ENCODE results near the gene IL1RN.

Gene IL1RN

DNA sequence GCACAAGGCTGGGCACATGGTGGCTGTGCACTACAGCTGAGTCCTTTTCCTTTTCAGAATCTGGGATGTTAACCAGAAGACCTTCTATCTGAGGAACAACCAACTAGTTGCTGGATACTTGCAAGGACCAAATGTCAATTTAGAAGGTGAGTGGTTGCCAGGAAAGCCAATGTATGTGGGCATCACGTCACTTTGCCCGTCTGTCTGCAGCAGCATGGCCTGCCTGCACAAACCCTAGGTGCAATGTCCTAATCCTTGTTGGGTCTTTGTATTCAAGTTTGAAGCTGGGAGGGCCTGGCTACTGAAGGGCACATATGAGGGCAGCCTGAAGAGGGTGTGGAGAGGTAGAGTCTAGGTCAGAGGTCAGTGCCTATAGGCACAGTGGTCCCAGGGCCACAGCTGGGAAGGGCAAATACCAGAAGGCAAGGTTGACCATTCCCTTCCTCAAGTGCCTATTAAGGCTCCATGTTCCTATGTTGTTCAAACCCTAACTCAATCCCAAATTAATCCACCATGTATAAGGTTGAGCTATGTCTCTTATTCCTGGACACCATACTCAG is 2.2 kb downstream of the IL1RN start:
- peak in 1 of 3 donors; percentile 42 for DNase-seq

GRCh38 chr2:113131352-113132185 is 4.2 kb downstream of the IL1RN start:
- DNase-seq, result peak in 2 of 3 donors; percentile 37 to 49

DNA sequence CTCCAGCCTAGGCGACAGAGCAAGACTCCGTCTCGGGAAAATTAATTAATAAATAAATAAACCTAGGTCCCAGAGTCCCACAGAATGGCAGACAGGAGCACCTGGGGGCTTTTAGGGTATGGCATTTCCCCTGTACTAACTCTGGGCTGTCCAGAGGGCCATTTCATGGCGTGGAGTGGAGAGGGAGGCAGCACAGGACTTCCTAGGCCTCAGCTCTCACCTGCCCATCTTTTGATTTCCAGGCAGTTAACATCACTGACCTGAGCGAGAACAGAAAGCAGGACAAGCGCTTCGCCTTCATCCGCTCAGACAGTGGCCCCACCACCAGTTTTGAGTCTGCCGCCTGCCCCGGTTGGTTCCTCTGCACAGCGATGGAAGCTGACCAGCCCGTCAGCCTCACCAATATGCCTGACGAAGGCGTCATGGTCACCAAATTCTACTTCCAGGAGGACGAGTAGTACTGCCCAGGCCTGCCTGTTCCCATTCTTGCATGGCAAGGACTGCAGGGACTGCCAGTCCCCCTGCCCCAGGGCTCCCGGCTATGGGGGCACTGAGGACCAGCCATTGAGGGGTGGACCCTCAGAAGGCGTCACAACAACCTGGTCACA is 5.1 kb downstream of the IL1RN start:
- DNase-seq, result peak; percentile 44 to 53 (median 48)

GRCh38 chr2:113133704-113134598 is 6.6 kb downstream of the IL1RN start:
- peak; percentile 34 to 43 (median 42) for DNase-seq

GRCh38 chr2:113134717-113135116 is 7.3 kb downstream of the IL1RN start:
- peak; percentile 67 to 76 (median 72) for DNase-seq

DNA sequence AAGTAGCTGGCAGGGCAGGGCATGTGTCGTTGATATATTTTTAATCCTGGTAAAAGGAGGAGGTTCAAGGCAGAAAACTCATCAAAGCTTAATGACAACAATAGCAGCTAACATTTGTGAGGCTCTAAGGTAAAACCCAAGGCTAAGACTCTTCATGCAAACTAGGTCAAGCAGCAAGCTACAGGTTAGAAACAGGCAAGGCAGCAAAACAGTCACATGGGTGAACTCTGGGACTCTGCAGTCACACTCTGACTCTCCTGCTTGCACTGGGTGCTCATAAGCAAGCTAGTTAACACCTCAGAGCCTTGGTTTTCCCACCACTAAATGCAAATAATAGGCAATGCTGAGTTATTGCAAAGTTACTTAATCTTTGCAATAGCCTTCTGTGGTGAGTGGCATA is 7.9 kb downstream of the IL1RN start:
- DNase-seq, result peak in 2 of 3 donors; percentile 39 to 46

GRCh38 chr2:113136828-113137775 is 9.7 kb downstream of the IL1RN start:
- DNase-seq, result peak; percentile 68 to 77 (median 74)

- DNase-seq, result no peak
Measured at GRCh38 chr2:113137827-113138226, 10.4 kb downstream of the IL1RN start.

GRCh38 chr2:113138428-113139322 is 11.3 kb downstream of the IL1RN start:
- DNase-seq, result peak; percentile 78 to 87 (median 82)

DNA sequence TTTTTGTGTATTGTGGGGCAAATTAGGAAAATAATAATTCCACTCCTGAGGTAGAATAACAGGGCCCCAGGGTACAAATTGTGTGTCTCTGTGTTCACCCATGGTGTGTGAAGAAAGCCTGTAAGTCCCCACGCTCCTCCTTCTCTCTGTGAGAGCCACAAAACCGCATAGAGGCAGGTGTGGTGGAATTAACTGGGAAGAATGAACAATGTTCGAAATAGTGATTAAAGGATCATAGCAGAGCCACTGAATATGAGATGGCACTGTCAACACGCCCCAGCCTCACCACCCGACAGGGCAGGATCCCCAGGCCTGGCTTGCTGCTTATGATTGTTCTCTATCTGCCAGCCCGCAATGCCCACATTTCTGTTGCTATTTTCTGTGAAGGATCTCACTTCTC is 14.1 kb downstream of the IL1RN start:
- no peak for DNase-seq

DNA sequence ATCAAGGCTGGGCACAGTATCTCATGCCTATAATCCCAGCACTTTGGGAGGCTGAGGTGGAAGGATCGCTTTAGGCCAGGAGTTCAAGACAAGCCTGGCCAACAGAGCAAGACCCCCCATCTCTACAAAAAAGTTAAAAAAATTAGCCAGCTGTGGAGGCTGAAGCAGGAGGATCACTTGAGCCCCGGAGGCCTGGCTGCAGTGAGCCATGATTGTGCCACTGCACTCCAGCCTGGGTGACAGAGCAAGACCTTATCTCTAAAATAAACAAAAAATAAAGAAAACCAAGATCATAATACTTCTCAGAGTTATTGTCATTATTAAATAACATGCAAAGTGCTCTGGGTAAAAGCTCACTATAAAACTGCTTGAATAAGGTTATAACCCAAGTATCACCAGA is 14.9 kb downstream of the IL1RN start:
- no peak for DNase-seq

- DNase-seq, result no peak
Measured at GRCh38 chr2:113144259-113144658, 16.9 kb downstream of the IL1RN start.

GRCh38 chr2:113148606-113149552 is 21.5 kb downstream of the IL1RN start:
- no peak for DNase-seq

- DNase-seq, result no peak
Measured at GRCh38 chr2:113149553-113150257, 22.3 kb downstream of the IL1RN start.

- no peak for DNase-seq
Measured at GRCh38 chr2:113150258-113150601, 22.8 kb downstream of the IL1RN start.

DNA sequence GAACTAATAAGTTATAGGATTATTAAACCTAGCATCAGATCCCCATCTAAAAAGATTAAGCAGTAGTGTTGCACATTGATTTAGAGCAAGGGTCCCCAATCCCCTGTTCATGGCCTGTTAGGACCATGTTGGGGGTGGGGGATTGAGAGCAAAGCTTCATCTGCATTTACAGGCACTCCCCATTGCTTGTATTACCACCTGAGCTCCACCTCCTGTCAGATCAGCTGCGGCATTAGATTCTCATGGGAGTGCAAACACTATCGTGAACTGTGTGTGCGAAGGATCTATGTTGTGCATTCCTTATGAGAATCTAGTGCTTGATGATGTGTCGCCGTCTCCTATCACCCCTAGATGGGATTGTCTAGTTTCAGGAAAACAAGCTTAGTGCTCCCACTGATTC is 27.9 kb downstream of the IL1RN start:
- DNase-seq, result no peak

- no peak for DNase-seq
Measured at GRCh38 chr2:113156278-113157117, 29.1 kb downstream of the IL1RN start.

Data from suppressor macrophage treated with lipopolysaccharide for 1 hour (primary cell).